ENCODE results near the gene CDH15.

The CDH15 gene

GRCh38 chr16:89198417-89199240 lies 27.1 kb downstream of the CDH15 start:
- no peak for TF ChIP-seq ZFP30 (CRISPR knock-in tag; IDR thresholded peaks at IDR 0.05)
- TF ChIP-seq TCF4 (CRISPR knock-in tag; IDR thresholded peaks at IDR 0.05; ENCODE audit: borderline replicate concordance): no peak
- no peak for TF ChIP-seq SNAI2 (CRISPR knock-in tag; IDR thresholded peaks at IDR 0.05)
- TF ChIP-seq PPARA (CRISPR knock-in tag; IDR thresholded peaks at IDR 0.05; ENCODE audit: borderline replicate concordance): no peak
- no peak for TF ChIP-seq RARB (CRISPR knock-in tag; IDR thresholded peaks at IDR 0.05)
- ATAC-seq: no peak

GRCh38 chr16:89199241-89200123 lies 27.9 kb downstream of the CDH15 start:
- TF ChIP-seq ESRRG (CRISPR knock-in tag; IDR thresholded peaks at IDR 0.05): no peak
- no peak for ATAC-seq

- no peak for ATAC-seq
- TF ChIP-seq CSRNP3 (CRISPR knock-in tag; IDR thresholded peaks at IDR 0.05): no peak
- TF ChIP-seq ARNTL (CRISPR knock-in tag; IDR thresholded peaks at IDR 0.05; ENCODE audit: borderline replicate concordance, low read depth): no peak
- TF ChIP-seq ZFP30 (CRISPR knock-in tag; IDR thresholded peaks at IDR 0.05): no peak
- TF ChIP-seq GLIS3 (CRISPR knock-in tag; IDR thresholded peaks at IDR 0.05): no peak
- TF ChIP-seq TCF4 (CRISPR knock-in tag; IDR thresholded peaks at IDR 0.05; ENCODE audit: borderline replicate concordance): no peak
- TF ChIP-seq ESRRG (CRISPR knock-in tag; IDR thresholded peaks at IDR 0.05): no peak
- TF ChIP-seq ZNF565 (CRISPR knock-in tag; conservative IDR thresholded peaks at IDR 0.05; ENCODE audit: low read depth): no peak
- no peak for TF ChIP-seq BACH2 (CRISPR knock-in tag; IDR thresholded peaks at IDR 0.05; ENCODE audit: borderline replicate concordance)
- no peak for TF ChIP-seq ISL1 (CRISPR knock-in tag; IDR thresholded peaks at IDR 0.05)
- TF ChIP-seq ZNF8 (CRISPR knock-in tag; IDR thresholded peaks at IDR 0.05): no peak
- TF ChIP-seq ZNF70 (CRISPR knock-in tag; IDR thresholded peaks at IDR 0.05): no peak
- TF ChIP-seq PATZ1 (CRISPR knock-in tag; IDR thresholded peaks at IDR 0.05; ENCODE audit: borderline replicate concordance): no peak
- no peak for TF ChIP-seq PPARA (CRISPR knock-in tag; IDR thresholded peaks at IDR 0.05; ENCODE audit: borderline replicate concordance)
- no peak for TF ChIP-seq CREB5 (CRISPR knock-in tag; IDR thresholded peaks at IDR 0.05; ENCODE audit: low read depth)
- no peak for TF ChIP-seq TOX (CRISPR knock-in tag; IDR thresholded peaks at IDR 0.05; ENCODE audit: borderline replicate concordance)
- TF ChIP-seq RARB (CRISPR knock-in tag; IDR thresholded peaks at IDR 0.05): no peak
- no peak for TF ChIP-seq OSR1 (CRISPR knock-in tag; IDR thresholded peaks at IDR 0.05)
- TF ChIP-seq POU6F1 (CRISPR knock-in tag; IDR thresholded peaks at IDR 0.05; ENCODE audit: borderline replicate concordance, low read depth): no peak
Measured at GRCh38 chr16:89200124-89200849, 28.7 kb downstream of the CDH15 start, which contains the start of gene SLC22A31. SLC22A31 (minus strand) TSS chr16:89200537; CDS start chr16:89200501, 36 bp downstream.

Measured in SK-N-SH treated with all-trans-retinoic acid at 6 μM for 48 hours (cell line).